Colonic mucosa (tissue), 4 donors: ENCODE results near the gene FRK. TPM values are rescaled to one million over a fixed set of nuclear protein-coding genes. Genes with fewer than 3 reads are reported as not detected.
A peak's percentile ranks its signal among the peaks of the same experiment; 100 is the strongest.

Experiments
- DNase-seq: peaks from one replicate; pipeline ENCODE4 v3.0.0-alpha.2; 2020
- H3K27ac ChIP-seq: fragments of 200-600 bp; one replicate; pipeline ENCODE4 v1.8.0; 2021
- H3K27me3 ChIP-seq: fragments of 200-600 bp; one replicate; pipeline ENCODE4 v1.8.0; 2021
- H3K36me3 ChIP-seq: fragments of 200-600 bp; one replicate; pipeline ENCODE4 v1.8.0; 2021
- H3K4me1 ChIP-seq: fragments of 200-600 bp; one replicate; pipeline ENCODE4 v1.8.0; 2021; ENCODE audit warnings: mild to moderate bottlenecking
- H3K4me3 ChIP-seq: fragments of 200-600 bp; one replicate; pipeline ENCODE4 v1.8.0; 2021
- H3K9ac ChIP-seq, 2 donors: one replicate each; pipeline ENCODE4 v1.7.0; 2013; ENCODE audit warnings: control low read depth in 2 of 2, low read depth in 2 of 2, low read length in 2 of 2
- H3K9me3 ChIP-seq: fragments of 200-600 bp; one replicate; pipeline ENCODE4 v1.8.0; 2021
- CTCF ChIP-seq: fragments of 200-600 bp; IDR thresholded peaks from one replicate; pipeline ENCODE4 v1.8.0; 2022; ENCODE audit warnings: antibody characterized with exemption, mild to moderate bottlenecking
- intact Hi-C: fragments of 100-400 bp; cut with DNase I; formaldehyde crosslinking; loops from one replicate; pipeline ENCODE4 v1.14.1; 2022
- total RNA-seq, 2 donors: library from RNA; stranded (reverse); fragmentation: NEBNext Ultra II Directional in 1 of 2; extraction: Animal tissue kit (Norgen Biotek cat#: 25700) in 1 of 2; gene quantifications; one replicate each; pipeline ENCODE4 v1.2.1, GENCODE V29; 2021
- donor health status: healthy.
- donor health status: DM: no; HTN: no; CAD: no.
- donor health status: DM: no; HTN: no; CAD: no.

The FRK gene
- total RNA-seq, 2 donors from 2014 or later = 25.9 to 27.1 TPM

GRCh38 chr6:116055513-116055912 lies 5.2 kb downstream of the FRK start:
- no peak overlapping the region for H3K27ac ChIP-seq
- H3K4me3 ChIP-seq = no peak overlapping the region
- no peaks in the 10 kb centered on the region for H3K4me1 ChIP-seq
- H3K9me3 ChIP-seq = no peaks in the 10 kb centered on the region
- no peak overlapping the region for H3K9ac ChIP-seq
- intact Hi-C loops = no loop called here
- no peak for TF ChIP-seq CTCF
- DNase-seq = no peak
- H3K27me3 ChIP-seq = no peaks in the 10 kb centered on the region
- H3K36me3 ChIP-seq = no peaks in the 10 kb centered on the region

- no peaks in the 10 kb centered on the region for H3K36me3 ChIP-seq
- H3K4me3 ChIP-seq = no peak overlapping the region
- DNase-seq = no peak
- no peak overlapping the region for H3K27ac ChIP-seq
- no peak overlapping the region for H3K9ac ChIP-seq
- intact Hi-C loops = no loop called here
- no peak for TF ChIP-seq CTCF
- H3K27me3 ChIP-seq = no peaks in the 10 kb centered on the region
- H3K4me1 ChIP-seq = peaks cover 4% of the 10 kb centered on the region
- H3K9me3 ChIP-seq = no peaks in the 10 kb centered on the region
Observed at GRCh38 chr6:116051244-116051643, 9.4 kb downstream of the FRK start.

GRCh38 chr6:116050737-116051136 lies 10.0 kb downstream of the FRK start:
- no peak overlapping the region for H3K9ac ChIP-seq
- DNase-seq = no peak
- intact Hi-C loops = no loop called here
- peaks cover 4% of the 10 kb centered on the region for H3K4me1 ChIP-seq
- no peaks in the 10 kb centered on the region for H3K27me3 ChIP-seq
- H3K4me3 ChIP-seq = no peak overlapping the region
- H3K9me3 ChIP-seq = no peaks in the 10 kb centered on the region
- no peak overlapping the region for H3K27ac ChIP-seq
- no peak for TF ChIP-seq CTCF
- H3K36me3 ChIP-seq = no peaks in the 10 kb centered on the region

- Histone ChIP-seq H3K9me3 (no peaks in the 10 kb centered on the region), H3K4me3 (no peak overlapping the region), H3K27ac (peak overlapping the region; percentile 46), H3K27me3 (no peaks in the 10 kb centered on the region), H3K9ac (no peak overlapping the region), H3K36me3 (no peaks in the 10 kb centered on the region), H3K4me1 (peaks cover 4% of the 10 kb centered on the region)
- TF ChIP-seq CTCF = no peak
- DNase-seq = no peak
- intact Hi-C loops = no loop called here
Observed at GRCh38 chr6:116049321-116049720, 11.4 kb downstream of the FRK start.

- no peak overlapping the region for H3K9ac ChIP-seq
- peaks cover 4% of the 10 kb centered on the region for H3K4me1 ChIP-seq
- H3K36me3 ChIP-seq = no peaks in the 10 kb centered on the region
- no peak for TF ChIP-seq CTCF
- DNase-seq = no peak
- intact Hi-C loops = no loop called here
- no peaks in the 10 kb centered on the region for H3K9me3 ChIP-seq
- H3K27me3 ChIP-seq = no peaks in the 10 kb centered on the region
- H3K4me3 ChIP-seq = no peak overlapping the region
- H3K27ac ChIP-seq = peak overlapping the region; percentile 12
Observed at GRCh38 chr6:116047173-116047933, 13.3 kb downstream of the FRK start.
